HL-60 (cell line): ENCODE results near the gene STYX.

ENCODE experiments used
- SPI1 ChIP-seq: IDR thresholded peaks from 2 replicates; pipeline ENCODE4 v1.6.1; 2012; ENCODE audit warnings: low read depth, mild to moderate bottlenecking, borderline replicate concordance
- TF ChIP-seq, protein P1 (sequence below): IDR thresholded peaks from one replicate; pipeline ENCODE4 v1.5.1; 2011; ENCODE audit warnings: low read length, control low read depth, inconsistent platforms; ENCODE audit not compliant: insufficient read depth

DNA sequence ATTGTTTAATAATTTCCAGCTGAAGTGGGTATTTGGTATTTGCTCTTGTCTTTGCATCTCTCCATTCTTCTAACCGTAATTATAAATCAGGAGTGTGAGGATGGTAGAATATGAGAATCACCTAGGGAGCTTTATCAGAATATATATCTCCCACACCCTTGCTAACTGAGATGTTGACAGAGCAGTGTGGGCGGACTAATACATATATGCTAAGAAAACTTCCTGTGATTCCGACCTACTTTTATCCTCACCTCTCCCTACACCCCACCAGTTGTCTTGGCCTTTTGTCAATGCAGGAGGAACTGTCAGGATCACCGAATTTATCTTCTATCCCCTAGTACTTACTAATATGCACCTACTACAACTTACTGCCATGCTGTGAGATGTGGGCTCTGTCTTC lies 76.1 kb downstream of the STYX start:
- TF ChIP-seq, protein P1, sequence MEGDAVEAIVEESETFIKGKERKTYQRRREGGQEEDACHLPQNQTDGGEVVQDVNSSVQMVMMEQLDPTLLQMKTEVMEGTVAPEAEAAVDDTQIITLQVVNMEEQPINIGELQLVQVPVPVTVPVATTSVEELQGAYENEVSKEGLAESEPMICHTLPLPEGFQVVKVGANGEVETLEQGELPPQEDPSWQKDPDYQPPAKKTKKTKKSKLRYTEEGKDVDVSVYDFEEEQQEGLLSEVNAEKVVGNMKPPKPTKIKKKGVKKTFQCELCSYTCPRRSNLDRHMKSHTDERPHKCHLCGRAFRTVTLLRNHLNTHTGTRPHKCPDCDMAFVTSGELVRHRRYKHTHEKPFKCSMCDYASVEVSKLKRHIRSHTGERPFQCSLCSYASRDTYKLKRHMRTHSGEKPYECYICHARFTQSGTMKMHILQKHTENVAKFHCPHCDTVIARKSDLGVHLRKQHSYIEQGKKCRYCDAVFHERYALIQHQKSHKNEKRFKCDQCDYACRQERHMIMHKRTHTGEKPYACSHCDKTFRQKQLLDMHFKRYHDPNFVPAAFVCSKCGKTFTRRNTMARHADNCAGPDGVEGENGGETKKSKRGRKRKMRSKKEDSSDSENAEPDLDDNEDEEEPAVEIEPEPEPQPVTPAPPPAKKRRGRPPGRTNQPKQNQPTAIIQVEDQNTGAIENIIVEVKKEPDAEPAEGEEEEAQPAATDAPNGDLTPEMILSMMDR, result no peak
- no peak for TF ChIP-seq SPI1
